Suppressor macrophage (primary cell): ENCODE data around the gene TOMM40L.

ENCODE experiments used
- DNase-seq, 4 experiments: peaks; one replicate each; pipeline ENCODE4 v3.0.0-alpha.2; 2020 to 2022
- total RNA-seq, 17 experiments: gene quantifications; one replicate each; lab custom pipeline; 2026; ENCODE audit warnings: mixed read lengths in 6 of 17, inconsistent platforms in 3 of 17; lab: John Stamatoyannopoulos, UW

Gene TOMM40L
- total RNA-seq = 6.5 to 54.2 (median 28.6) reads per million in 17 experiments

DNA sequence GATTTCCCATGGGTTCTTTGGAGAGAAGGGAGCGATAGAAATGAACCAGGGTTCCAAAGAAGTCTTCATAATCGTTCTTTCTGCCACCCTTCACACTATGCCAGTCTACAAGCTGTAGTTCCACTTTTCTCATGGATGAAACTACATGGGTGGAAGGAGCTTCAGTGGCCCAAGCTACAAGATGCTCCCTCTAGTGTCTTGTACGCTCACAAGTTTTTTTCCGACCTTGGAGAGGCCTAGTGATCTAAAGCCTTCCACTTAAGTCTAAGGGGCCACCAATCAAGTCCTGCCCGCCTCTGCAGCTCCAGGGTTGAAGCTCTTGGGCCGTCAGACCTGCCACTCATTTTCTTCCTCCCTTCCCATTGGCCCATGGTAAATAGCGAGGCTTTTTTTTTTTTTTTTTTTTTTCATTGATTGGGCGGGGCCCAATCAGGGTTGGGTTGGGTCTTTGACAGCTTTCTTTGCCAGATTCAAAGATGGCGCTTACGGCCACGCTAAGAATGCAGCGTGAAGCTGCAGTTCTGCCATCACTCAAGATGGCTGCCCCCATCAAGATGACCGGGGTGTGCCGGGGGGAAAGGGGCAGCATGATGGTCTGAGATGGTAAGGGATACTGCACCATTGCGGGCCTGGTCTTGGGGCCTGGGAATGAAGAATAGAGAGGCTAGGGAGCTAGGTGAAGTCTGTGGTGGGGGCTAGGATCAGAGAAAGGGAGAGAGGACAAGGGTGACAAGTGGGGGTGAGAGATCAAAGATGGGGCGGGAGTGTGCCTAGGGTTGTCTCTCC is at the start of gene TOMM40L:
TSS of gene TOMM40L (plus strand) at position 527 of the 786 bp plus-strand sequence. CDS start 430 bp downstream, outside the sequence.
- DNase-seq = peak; percentile 97 to 100 (median 98)

DNA sequence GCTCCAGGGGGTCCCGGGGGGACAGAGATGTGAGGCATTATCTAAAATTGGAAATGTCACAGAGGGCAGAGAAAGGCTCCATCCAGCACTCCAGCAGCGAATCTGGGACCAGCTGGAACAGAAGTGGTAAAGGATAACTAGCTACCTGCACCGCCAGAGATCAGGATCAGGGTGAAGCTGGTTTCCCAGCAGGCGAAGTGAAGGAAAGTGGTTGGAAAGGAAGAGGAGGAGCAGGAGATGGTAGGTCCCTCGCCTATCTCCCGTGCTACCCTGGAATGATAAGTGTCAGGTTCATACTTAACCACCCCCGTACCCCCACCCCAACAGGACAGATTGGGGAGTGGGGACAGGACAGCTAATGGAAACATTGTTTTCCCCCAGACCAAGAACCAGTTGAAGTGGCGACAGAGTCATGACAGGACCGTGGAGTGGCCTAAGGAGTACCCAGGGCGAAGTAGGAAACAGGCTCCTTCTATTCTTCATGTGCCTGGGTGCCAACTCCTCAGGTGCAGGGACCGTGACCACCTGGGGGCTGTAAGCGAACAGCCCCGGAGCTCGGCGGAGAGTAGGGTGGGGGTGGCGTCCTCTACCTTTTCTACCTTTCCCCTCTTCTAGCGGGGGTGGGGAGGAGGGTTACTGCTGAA is 49.3 kb upstream of the TOMM40L start:
- DNase-seq = no peak

DNA sequence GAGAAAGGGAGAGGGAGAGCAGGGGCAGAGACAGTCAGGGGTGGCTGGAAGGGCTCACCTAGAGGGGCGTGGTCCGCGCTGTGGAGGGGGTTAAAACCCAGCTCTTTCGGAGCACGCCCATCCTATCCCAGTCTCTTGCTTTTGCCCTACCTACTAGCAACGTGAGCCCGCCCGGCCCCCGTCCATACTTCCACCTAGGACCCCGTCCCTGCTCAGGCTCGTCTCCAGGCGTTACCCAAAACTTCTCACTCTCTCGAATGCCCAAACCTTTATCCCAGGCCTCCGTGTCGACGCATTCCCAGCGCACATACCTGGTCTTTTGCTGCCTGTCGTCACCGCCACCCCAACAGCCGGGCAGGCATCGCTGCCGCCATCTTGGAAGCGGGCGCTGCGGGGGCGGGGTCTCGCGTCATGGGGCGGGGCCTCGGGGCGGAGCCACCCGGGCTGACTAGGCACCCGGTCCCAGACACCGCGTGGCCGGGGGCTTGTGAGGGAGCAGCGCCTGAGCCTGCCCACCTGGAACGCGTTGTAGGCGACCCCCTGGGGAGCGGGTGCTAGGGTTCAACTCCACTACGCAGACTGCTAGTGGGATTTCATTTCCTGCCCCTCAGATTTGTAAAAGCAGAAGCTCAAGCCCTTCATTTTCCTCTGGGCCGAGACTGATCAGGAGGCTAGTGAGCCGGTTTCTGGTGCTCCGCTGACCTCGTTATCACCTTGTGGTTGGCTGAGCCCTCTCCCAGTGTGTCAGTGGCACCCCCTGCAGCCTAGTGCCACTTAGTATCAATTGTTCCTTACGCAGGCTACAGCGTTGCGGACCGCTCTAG is 48.5 kb upstream of the TOMM40L start, which contains the start of gene B4GALT3:
TSS of gene B4GALT3 (minus strand) at position 396 of the 824 bp plus-strand sequence. CDS start 1,447 bp downstream, outside the sequence.
- peak; percentile 87 to 95 (median 94) for DNase-seq

DNA sequence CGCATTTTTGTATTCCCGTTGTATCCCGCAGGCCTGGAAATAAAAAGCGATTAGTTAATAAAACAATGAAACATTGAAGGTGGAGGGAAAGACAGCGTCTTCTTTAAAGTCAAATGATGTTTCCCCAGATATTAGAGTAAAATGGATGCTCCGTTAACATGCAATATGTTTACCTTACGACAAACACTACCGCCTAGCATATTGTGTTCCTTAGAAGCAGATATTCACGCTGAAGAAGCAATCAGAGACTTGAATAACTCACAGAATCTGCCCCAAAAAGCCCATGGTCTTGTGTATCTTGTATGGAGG is 48.0 kb upstream of the TOMM40L start:
- no peak for DNase-seq

DNA sequence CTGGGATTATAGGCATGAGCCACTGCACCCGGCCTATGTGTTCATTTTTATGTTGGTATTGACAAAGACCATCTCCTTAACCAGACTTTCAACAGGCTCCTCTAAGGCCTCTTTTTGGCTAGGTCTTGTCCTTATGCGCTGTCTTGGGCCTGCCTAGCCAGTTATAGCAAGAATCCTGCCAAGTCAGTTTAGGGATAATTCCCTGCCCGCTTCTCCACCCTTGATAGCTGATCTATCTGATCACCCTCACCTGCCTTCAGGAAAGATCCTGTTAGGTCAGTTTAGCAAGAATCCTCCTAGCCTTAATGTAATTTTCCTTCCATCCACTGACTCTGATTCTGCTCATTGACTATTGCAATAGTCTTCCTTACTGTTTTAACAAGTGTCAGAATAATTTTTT is 46.2 kb upstream of the TOMM40L start:
- DNase-seq = no peak

DNA sequence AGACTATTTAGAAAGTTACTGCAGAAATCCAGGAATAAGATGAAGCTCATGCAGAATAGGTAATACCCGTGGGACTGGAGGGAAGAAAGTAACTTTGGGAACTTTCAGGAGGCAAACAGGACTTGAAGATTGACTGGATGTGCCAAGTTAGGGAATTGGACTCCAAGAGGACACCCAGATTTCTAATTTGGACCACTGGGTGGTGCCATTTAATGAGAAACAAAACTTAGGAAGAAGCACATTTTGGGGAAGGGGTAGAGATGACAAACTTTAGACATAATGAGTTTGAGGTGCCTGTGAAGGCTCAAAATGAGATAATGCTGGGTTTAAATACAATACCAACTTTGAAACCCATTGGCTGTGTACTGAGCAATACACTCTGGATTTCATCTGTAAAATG is 45.2 kb upstream of the TOMM40L start:
- DNase-seq = peak; percentile 52 to 67 (median 54)

DNA sequence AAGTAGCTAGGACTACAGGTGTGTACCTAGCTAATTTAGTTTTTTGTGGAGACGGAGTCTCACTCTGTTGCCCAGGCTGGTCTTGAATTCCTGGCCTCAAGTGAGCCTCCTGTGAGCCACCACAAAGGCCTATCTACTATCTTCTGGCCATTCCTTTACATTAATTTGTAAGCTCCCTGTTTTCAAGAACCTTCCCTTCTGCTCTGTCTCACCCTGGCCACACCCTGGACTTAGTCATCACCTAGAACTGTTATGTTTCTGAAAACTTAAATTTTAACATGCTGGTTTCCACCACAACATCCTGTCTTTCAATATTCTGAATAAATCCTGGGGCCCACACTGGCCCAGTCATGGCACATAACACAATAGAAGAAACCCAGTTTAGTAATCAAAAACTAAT is 43.6 kb upstream of the TOMM40L start:
- peak in 2 of 4 experiments; percentile 36 for DNase-seq

DNA sequence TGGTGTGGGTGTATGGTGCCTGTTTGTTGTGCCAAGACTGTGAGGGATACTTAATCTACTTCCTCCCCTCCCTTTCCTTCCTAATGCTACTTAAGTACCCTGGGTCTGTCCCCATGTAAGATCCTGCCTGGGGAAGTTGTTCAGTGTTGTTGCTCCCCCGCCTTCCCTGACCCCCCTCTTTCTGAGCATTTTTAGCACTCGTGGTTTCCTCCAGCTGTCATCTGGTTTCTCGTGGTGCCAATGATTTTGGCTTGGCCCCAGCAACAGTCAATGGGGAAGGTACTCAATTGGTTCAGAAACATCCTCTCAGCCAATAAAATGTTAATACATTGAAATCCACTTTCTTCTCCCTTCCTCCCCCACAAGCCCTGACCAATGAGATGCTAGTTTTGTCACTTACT is 40.6 kb upstream of the TOMM40L start:
- peak; percentile 94 to 98 (median 96) for DNase-seq

DNA sequence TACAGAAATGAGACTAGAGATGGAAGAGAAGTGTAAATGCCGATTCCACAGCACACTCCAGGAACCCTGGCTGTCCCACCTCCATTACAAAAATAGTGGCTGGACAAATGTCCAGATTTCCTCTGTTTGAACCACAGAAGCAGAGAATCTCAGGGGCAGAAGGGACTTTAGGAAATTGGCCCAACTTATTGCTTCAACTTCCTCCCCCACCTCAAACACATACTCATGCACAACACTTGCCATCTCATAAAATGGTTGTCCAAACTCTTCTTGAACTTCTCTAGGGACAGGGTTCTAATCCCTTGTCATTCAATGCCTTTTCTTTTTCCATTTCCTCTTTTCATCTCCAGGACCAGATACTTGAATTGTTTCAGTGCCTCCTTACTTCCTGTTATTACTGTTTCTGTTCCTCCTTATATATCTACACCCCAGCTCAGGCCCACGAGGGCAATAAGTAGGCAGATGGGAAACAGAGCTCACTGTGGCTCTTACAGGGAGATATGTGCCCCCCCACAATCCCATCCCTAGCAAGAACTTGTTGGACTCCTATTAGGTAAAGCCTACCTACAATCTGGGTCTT is 40.0 kb upstream of the TOMM40L start:
- DNase-seq = peak; percentile 79 to 95 (median 87)

DNA sequence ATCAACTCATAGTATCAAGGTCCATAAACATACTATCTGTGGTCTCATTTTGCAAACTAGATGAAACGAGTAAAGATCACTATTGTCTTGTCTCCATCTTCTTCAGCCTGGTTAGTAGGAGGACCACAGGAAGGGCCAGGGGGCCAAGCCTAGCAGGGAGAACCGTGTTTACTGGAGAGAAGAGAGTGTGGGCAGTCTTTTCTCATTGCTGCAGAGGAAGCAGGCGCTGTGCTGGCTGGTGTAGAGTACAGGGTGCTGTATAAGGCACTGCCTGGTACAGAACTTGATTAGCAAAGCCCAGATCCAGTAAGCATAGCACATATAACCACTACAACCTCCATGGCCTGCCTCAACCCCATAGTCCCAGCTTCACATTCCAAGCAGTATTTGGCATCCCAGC is 38.5 kb upstream of the TOMM40L start:
- DNase-seq = peak in 3 of 4 experiments; percentile 37 to 65 (median 50)

DNA sequence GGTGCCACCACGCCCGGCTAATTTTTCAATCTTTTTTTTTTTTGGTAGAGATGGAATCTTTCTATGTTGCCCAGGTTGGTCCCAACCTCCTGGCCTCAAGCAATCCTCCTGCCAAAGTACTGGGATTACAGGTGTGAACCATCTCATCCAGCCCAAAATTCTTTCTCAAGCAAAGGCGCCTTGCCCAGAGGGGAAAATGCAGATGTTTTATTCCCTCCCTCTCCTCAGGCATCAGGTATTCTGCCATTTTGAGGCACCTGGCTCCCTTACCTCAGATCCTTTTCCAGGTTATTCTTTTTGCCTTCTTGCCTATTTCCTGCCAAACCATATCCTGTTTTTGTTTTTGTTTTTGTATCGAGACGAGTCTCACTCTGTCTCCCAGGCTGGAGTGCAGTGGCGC is 37.5 kb upstream of the TOMM40L start:
- no peak for DNase-seq

DNA sequence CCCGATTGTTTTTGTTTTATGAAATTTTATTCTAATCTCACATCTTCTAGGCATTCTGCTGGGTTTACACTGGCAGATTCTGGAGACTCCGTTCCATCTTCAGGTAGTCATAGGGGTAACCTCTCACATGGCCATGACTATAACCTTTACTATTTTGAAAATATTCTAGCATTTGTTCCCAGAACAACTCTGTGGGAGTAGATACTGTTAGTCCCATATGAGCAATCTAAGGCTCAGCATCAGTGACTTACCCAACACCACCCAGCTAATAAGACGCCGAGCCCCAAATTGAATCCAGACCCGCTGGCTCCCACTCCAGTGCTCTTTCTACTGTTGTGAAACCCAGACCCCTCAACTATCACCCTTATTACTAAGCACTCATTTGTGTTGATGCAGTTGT is 36.8 kb upstream of the TOMM40L start:
- DNase-seq = no peak

DNA sequence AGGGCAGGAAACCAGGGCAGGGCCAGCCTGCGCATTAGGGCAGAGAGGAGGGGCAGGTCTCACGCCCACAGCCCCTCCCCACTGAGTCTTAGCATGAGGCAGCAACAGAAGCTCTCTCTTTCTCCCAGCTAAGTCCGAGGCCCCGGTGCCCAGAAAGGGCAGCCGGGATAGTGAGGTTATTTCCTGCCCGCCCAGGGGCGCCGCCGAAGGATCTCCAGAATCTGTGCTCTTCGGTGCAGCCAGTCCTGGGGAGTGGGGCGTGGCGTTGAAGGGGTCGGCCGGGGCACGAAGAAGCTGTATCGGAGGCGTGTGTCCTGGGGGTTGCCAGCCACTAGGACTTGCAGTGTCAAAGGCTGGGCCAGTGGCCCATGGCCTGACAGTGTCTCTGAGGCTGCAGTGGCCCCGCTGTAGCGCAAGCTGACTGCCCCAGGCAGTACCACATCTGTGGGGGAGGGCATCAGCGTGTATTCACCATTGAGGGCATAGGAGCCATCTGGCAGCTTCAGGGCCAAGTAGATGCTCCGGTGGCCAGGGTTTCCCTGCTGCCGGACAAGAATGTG is 34.8 kb upstream of the TOMM40L start:
- no peak for DNase-seq

DNA sequence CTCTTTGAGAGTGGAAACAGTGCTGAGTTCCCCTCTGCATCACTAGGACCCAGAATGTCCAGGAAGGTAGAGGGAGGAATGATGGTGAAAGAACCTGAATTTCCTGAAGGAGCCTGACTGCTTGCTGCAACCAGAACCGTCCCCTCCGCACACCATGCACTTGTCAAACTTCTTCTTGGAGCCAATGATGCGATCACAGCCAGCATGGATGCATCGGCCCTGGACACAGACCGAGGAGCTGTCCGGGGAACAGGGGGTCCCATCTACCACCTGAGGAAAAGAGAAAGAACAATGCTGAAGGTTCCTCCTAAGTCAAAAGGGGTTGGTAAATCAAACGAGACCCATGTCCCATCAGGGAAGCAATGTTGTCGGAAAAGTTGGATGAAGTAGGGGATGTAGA is 33.9 kb upstream of the TOMM40L start:
- no peak for DNase-seq

DNA sequence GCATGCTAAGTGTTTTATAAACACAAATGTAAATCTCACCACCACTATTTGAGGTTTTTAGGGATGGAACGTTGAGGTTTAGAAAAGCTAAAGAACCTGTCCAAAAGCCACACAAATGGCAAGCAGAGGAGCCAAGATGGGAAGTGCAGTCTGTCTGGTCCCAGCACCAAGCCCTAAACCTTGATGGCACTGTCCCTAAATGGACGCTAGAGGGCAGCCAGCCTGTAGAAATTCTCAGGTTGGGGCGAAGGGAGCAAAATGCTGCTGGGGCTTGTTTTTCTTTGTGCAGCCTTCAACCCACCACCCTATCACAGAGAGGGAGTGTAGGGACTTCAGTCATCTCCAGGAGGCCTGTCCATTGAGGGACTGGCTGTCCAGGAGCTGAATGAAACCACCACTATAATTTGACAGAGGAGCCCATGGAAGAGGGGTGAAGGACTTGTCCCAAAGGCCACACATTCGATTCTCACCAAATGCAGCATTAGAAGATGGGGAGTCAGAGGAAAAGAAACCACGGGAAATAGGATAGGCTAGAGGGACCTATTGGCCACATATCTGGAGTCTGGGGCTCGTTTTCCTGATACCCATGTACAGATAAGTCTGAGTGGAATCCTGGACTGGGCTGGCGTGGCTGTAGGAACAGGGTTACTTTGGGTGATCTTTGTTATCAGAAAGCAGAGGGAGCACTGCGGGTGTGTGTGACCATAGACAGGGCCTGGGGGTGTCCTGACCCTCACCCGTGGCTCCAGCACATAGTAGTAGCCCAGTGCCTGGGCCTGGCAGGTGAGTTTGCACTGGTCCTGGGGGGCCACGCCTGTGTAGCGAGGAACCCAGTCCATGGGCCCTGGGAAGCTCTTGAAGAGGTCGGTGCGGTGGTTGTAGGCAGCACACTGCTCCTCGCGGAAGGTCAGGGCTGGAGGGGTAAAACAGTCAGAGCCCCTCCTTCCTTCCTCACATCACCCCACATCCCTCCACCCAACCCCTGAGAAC is 33.1 kb upstream of the TOMM40L start:
- peak; percentile 85 to 92 (median 86) for DNase-seq

DNA sequence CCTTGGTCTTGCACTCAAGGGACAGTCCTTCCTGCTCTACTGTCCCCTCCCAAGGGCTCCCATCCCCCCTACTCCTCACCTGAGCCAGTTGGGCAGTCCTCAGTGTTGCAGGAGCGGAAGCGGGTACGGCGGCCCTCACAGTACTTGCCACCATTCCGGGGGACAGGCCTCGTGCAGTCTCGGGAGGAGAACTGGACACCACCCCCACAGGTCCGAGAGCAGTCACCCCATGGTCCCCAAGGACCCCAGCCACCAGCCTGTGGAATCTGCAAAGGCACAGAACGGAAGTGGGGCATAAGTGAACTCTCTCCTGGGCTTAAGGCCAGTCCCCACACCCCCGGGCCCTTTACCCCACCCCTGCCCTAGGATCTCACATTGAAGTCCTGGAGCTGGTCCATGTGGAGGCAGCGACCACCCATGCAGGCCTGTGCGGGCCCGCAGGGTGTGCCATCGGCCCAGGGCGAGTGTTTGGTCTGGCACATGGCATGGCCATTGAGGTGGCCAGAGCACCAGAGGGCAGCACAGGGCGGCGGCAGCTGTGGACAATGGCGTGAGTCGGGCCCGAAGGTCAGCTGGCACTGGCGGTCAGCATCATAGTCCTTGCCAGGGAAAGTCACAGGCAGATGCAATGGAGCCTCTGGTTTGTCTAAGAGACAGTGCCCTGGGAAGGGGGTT is 32.2 kb upstream of the TOMM40L start:
- DNase-seq = no peak

DNA sequence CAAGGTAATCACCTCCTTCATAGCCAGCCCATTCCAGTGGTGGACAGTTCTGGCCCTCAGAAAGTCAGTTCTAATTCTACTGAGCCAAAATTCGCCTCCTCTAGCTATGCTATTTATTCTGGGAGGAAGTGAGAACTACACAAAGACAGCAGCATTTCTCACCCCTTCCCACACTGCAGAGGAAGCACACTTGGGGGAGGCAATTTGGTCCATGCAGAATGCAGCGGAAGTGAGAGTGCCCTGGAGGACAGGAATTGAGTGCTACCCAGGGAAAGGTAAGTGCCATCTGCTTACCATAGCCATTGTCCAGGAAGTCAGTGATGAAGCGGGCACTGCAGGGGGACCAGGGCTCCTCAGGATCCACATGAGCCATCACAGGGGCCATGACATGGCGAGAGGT is 30.7 kb upstream of the TOMM40L start:
- peak; percentile 71 to 87 (median 81) for DNase-seq

DNA sequence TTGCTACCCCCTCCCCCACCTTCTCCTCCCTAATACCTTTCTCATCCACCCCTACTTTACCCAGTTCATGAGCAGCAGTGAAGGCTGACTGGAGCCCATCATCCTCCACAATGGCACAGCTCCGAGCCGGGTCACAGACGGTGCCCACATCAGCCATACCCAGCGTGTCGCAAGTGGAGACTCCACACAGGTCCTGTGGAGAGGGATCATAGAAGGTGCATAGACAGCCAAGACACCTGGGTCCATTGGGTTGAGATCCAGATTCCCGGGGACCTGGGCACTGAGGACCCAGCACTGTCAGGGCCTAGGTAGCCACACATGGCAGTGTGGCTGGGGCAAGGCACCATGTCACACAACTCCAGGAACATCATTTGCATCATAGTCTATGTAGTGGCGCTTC is 29.7 kb upstream of the TOMM40L start:
- no peak for DNase-seq

DNA sequence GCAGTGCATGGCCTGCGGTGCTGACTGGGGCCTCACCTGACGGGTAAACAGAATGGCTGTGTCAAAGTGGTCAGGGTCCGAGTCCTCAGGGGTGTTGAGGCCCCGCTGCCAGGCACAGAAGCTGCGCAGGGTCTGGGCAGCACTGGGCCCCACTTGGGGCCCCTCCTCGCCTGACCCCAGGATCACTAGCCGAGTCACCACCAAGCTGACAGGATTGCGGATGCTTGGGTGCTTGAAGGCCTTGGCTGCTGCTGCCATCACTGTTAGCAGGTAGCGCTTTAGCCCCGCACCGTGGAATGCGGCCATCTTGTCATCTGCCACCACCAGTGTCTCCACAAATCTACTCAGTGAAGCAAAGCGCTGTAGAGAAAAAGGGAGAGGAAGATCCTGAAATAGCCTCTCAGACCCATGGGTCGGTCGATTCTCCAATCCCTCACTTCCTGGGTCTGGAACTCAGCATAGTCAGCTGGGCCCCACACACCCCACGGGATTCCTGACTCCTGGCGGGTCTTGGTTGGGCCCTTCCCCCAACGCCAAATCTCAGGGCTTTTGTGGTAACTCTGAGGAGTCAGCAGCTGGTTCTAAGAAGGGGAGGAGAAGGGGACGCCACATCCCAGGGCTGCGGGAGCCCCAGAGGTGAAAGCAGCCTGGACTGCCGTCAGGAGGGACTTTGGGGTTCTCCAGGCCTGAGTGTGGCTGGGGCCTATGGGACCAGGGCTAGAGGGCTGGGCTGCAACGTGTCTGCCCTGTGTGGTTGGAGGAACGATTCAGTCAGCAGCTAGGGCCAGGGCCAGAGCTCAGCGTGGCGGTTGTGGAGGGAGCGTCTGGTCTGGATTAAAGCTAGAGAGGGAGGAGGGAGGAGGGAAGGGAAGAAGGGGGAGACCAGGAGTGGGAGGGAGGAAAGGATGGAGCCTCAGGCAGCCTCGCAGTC is 29.1 kb upstream of the TOMM40L start:
- no peak for DNase-seq
